Esophagus (tissue), 2 donors: ENCODE measurements around the gene DUSP14. TPM values are rescaled to one million over a fixed set of nuclear protein-coding genes. Genes with fewer than 3 reads are reported as not detected.

Experiments used
- H3K27ac ChIP-seq, 2 donors: one replicate each; pipeline ENCODE4 v1.5.1; 2013; ENCODE audit warnings: low read depth in 2 of 2, mild to moderate bottlenecking in 2 of 2, inconsistent platforms in 1 of 2, low read length in 1 of 2, moderate library complexity in 1 of 2
- H3K27me3 ChIP-seq, 2 donors: one replicate each; pipeline ENCODE4 v1.6.1; 2013; ENCODE audit warnings: low read length in 2 of 2, control low read depth in 1 of 2, mild to moderate bottlenecking in 1 of 2; ENCODE audit not compliant: insufficient read depth in 2 of 2, control insufficient read depth in 1 of 2
- H3K36me3 ChIP-seq, 2 donors: one replicate each; pipeline ENCODE4 v1.6.1; 2013; ENCODE audit warnings: low read length in 1 of 2; ENCODE audit not compliant: control insufficient read depth in 2 of 2, insufficient read depth in 2 of 2
- H3K4me1 ChIP-seq, 2 donors: one replicate each; pipeline ENCODE4 v1.6.1; 2013; ENCODE audit warnings: low read length in 1 of 2; ENCODE audit not compliant: control insufficient read depth in 2 of 2, insufficient read depth in 2 of 2
- H3K4me3 ChIP-seq, 2 donors: one replicate each; pipeline ENCODE4 v1.5.1; 2013; ENCODE audit warnings: low read length in 2 of 2, mild to moderate bottlenecking in 2 of 2, low read depth in 1 of 2, moderate library complexity in 1 of 2
- H3K9me3 ChIP-seq, 2 donors: one replicate each; pipeline ENCODE4 v1.6.1; 2013; ENCODE audit warnings: mild to moderate bottlenecking in 2 of 2, low read depth in 1 of 2, low read length in 1 of 2, moderate library complexity in 1 of 2; ENCODE audit not compliant: control insufficient read depth in 2 of 2, insufficient read depth in 1 of 2
- WGBS, 2 donors: extraction: QIAGEN DNeasy Blood & Tissue Kit; methylation state at CpG; one replicate each; pipeline ENCODE4 v1.1.7; 2013; 5-methylcytosine and 5-hydroxymethylcytosine counted together
- polyA plus RNA-seq, 2 donors: library from polyadenylated mRNA; stranded (reverse); fragments of 200-250 nt; gene quantifications; one replicate each; pipeline ENCODE4 v1.2.3, GENCODE V29; 2013
- donor health status: healthy with polysubstance abuse.
- donor health status: Bipolar disorder and iron deficiency.

DUSP14 gene
- polyA plus RNA-seq, 2 donors = 13.2 to 31.5 TPM

DNA sequence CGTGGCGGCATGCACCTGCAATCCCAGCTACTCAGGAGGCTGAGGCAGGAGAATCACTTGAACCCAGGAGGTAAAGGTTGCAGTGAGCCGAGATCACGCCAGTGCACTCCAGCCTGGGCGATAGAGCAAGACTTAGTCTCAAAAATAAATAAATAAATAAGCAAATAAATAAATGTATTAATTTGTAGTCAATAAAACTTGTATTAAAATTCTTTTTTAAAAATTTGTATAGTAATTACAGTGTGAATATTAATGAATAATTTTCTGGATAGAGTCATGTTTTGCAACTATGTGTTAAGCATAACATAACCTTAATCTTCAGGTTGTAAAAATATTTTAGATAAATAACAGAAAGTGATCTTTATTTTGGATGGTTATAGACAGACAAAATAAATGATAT is 27.2 kb upstream of the DUSP14 start:
- H3K36me3 ChIP-seq = no peaks in the 10 kb centered on the region
- no peaks in the 10 kb centered on the region for H3K27me3 ChIP-seq
- WGBS, 2 donors = 95 to 99% methylated on average over 5 of the region's 5 CpGs
- no peak overlapping the region for H3K27ac ChIP-seq
- H3K4me1 ChIP-seq = no peaks in the 10 kb centered on the region
- H3K4me3 ChIP-seq = no peak overlapping the region
- no peaks in the 10 kb centered on the region for H3K9me3 ChIP-seq

DNA sequence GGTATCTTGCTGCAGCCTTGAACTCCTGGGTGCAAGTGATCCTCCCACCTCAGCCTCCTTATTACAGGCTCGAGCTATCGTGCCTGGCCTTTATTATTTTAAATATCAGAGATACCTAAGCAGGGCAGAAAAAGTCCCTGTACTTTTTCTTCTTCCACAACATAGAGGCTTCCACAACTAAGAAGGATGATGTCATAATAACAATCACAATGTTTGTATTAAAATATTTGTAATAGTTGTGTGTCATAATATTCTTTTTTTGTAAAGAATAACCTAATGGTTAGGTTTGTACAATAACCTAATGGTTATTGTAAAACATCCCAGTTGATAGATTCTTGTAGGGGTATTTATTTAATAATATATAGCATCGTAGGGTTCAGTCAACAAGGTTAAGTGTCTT is 26.7 kb upstream of the DUSP14 start:
- H3K36me3 ChIP-seq = no peaks in the 10 kb centered on the region
- no peaks in the 10 kb centered on the region for H3K4me1 ChIP-seq
- 93 to 96% methylated on average over 3 of the region's 3 CpGs for WGBS, 2 donors
- H3K4me3 ChIP-seq = no peak overlapping the region
- H3K9me3 ChIP-seq = no peaks in the 10 kb centered on the region
- H3K27me3 ChIP-seq = no peaks in the 10 kb centered on the region
- H3K27ac ChIP-seq = no peak overlapping the region

DNA sequence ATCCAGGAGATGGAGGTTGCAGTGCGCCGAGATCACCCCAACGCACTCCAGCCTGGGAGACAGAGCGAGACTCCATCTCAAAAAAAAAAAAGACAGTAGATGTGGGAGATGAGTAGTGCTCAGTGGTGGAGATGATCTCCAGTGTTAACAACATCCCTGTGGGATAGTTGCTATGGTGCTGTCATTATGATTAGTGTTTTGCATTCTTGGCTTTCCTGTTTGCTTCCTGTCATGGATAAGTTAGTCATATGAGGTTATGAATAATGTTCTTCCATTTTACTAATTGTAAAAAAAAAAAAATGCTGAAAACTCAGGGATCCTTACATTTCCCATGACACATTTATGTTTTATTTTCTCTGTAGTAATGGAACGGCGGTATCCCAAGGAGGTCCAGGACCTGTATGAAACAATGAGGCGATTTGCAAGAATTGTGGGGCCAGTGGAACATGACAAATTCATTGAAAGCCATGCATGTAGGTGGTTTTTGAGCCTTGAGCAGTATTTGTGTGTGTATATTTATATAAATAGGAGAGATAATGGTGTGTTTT is 24.5 kb upstream of the DUSP14 start:
- Histone ChIP-seq H3K27me3 (no peaks in the 10 kb centered on the region), H3K4me3 (no peak overlapping the region), H3K36me3 (no peaks in the 10 kb centered on the region), H3K9me3 (no peaks in the 10 kb centered on the region), H3K27ac (no peak overlapping the region), H3K4me1 (no peaks in the 10 kb centered on the region)
- 95 to 96% methylated on average over 7 of the region's 7 CpGs for WGBS, 2 donors

DNA sequence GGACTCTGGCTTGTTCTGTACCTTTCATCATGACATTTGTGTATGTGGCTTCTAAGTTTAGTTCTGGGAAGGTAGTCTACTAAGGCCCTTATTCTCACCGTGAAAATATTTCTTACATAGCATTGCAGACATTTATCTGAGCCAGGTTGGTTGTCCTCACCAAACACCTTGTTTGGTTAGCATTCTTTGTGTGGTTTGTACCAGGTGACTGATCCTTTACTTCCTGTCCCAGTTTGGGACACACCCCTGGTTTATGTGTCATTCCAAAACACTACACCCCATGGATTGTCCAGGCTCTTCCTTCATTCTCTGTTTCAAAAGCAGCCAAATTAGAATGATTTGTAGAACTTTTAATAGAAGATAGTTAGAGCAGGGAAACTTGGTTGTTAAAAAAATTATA is 23.2 kb upstream of the DUSP14 start:
- Histone ChIP-seq H3K4me1 (no peaks in the 10 kb centered on the region), H3K27me3 (no peaks in the 10 kb centered on the region), H3K27ac (peak overlapping the region in 1 of 2 donors; percentile 67), H3K36me3 (peaks cover 3% of the 10 kb centered on the region in 2 donors), H3K4me3 (no peak overlapping the region), H3K9me3 (no peaks in the 10 kb centered on the region)
- WGBS, 2 donors = 47 to 88% methylated on average over 1 of the region's 1 CpG

DNA sequence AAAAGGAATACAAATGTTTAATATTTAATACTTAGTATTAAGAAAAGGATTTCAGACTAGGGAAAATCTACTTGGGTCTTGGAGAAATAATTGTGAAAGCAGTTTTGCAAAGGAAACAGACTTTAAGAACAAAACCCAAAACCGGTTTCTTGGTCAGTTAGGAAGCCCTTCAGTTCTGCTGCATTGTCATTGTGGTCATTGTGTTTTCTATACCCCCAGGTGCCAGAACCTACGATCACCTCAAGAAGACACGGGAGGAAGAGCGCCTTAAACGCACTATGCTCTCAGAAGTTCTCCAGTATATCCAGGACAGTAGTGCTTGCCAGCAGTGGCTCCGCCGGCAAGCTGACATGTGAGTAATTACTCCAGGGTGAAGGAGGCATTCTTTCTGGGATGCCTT is 19.5 kb upstream of the DUSP14 start:
- peaks cover 3% of the 10 kb centered on the region in 2 donors for H3K36me3 ChIP-seq
- no peaks in the 10 kb centered on the region for H3K27me3 ChIP-seq
- no peaks in the 10 kb centered on the region for H3K9me3 ChIP-seq
- H3K27ac ChIP-seq = no peak overlapping the region
- no peaks in the 10 kb centered on the region for H3K4me1 ChIP-seq
- H3K4me3 ChIP-seq = no peak overlapping the region
- 77 to 88% methylated on average over 7 of the region's 7 CpGs for WGBS, 2 donors

DNA sequence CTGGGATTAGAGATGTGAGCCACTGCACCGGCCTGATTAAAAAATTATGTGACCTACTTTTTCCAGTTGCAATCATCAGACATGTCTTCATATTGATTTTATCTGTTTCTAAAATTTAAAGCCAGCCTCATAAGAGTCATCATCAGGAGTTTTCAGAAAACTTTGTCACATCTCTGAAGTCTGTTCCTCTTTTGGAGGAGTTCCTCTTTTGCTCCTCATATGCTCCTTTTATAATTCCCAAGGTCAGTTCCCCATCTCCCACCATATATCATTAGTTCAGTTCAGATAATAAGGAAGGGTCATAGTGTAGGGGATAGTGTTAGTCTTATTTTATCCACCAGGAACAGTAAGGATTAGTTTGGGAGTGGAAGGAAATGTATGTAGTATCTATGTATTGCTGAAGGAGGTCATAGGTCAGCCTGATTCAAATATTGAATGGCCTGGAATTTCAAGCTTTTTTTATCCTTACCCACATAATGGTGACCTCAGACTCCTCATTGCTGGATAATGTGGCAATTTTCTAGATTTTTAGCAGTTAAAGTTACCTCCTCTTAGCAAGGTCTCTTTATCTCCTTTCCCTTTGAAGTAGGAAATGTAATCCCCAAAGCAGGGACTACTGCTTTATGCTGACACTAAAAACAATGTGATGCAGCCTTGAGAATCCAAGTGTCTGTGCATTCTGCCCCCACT is 13.8 kb upstream of the DUSP14 start:
- no peaks in the 10 kb centered on the region for H3K4me1 ChIP-seq
- WGBS, 2 donors = 81 to 94% methylated on average over 1 of the region's 1 CpG
- peak overlapping the region; percentile 58 to 76 for H3K27ac ChIP-seq
- H3K36me3 ChIP-seq = peaks cover 0 to 4% of the 10 kb centered on the region in 2 donors
- no peaks in the 10 kb centered on the region for H3K27me3 ChIP-seq
- H3K4me3 ChIP-seq = no peak overlapping the region
- no peaks in the 10 kb centered on the region for H3K9me3 ChIP-seq

DNA sequence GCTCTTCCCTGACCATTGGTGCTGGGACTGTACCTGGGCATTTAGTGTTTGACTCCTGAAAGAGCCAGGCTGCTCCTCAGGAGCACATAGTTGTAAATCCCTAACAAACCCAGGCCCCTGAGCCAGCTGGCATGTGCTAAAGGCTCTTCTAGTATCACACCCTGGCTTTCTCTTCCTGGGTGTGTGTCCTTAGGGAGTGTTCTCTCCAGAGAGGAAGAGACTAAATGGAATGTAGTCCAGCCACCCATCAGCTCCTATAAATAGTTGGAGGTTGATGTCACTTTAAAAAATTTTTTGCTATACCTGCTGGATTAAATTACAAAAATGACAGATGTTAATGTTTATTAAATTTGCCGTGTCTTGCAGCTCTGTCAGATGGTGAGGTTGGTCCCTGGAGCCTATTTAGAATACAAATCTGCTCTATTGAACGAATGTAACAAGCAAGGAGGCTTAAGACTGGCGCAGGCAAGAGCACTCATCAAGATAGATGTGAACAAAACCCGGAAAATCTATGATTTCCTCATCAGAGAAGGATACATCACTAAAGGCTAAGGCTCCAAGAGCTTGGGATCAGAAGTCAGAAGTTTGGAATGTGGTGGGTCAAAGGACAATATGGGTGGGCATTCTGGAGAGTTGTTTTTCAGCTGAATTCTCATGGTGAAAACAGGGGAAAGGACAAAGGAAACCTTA is 13.1 kb upstream of the DUSP14 start:
- 46 to 60% methylated on average over 4 of the region's 4 CpGs for WGBS, 2 donors
- H3K36me3 ChIP-seq = peaks cover 0 to 4% of the 10 kb centered on the region in 2 donors
- H3K27ac ChIP-seq = peak overlapping the region; percentile 58 to 76
- no peaks in the 10 kb centered on the region for H3K27me3 ChIP-seq
- no peak overlapping the region for H3K4me3 ChIP-seq
- no peaks in the 10 kb centered on the region for H3K4me1 ChIP-seq
- H3K9me3 ChIP-seq = no peaks in the 10 kb centered on the region

DNA sequence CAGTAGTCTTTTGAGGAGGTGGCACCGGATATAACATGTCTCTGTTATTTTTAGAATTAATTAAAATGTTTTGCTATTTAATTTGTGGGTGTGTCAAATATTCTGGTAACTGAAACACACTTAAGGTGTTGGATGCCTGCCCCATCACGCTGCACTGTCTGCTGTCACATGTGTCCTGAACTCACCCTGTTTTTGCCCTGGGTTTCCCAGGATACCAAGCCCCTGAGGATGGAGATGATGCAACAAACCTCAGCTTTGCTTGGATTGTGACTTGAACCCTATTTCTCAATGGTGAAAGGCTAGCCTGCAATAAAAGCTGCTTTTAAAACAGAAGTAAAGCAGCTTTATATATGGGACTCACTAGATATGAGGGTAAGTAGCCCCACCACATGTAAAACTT is 11.5 kb upstream of the DUSP14 start:
- Histone ChIP-seq H3K27ac (no peak overlapping the region), H3K9me3 (no peaks in the 10 kb centered on the region), H3K27me3 (no peaks in the 10 kb centered on the region), H3K4me1 (no peaks in the 10 kb centered on the region), H3K4me3 (no peak overlapping the region), H3K36me3 (peaks cover 0 to 4% of the 10 kb centered on the region in 2 donors)
- WGBS, 2 donors = 40 to 53% methylated on average over 2 of the region's 2 CpGs

DNA sequence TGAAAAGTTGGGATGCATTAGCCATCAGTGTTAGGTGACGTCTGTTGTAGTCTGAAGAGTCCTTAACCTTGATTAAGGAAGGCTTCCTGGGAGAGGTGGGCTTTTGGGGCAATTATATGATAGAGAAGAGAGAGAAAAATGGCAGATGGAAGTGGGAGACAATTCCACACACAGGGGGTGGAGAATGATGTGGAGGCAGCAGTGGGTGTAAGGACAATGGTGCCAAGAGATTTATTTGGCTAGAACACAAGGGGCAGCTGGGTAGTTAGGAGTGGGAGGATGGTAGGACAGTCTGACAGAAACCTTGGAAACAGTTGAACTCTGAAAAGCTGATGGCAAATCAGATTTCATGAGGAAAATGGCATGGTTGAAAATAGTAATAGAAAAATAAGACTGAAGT is 10.7 kb upstream of the DUSP14 start:
- Histone ChIP-seq H3K27ac (no peak overlapping the region), H3K4me1 (no peaks in the 10 kb centered on the region), H3K27me3 (no peaks in the 10 kb centered on the region), H3K36me3 (peaks cover 0 to 4% of the 10 kb centered on the region in 2 donors), H3K4me3 (no peak overlapping the region), H3K9me3 (no peaks in the 10 kb centered on the region)
- 95 to 97% methylated on average over 1 of the region's 1 CpG for WGBS, 2 donors
